ENCODE measurements around the gene FUT8. TPM values are rescaled to one million over a fixed set of nuclear protein-coding genes. Genes with fewer than 3 reads are reported as not detected.

FUT8 gene
- total and polyA plus RNA-seq, 2 experiments from 2014 or later, result 17.4 to 35.4 TPM

DNA sequence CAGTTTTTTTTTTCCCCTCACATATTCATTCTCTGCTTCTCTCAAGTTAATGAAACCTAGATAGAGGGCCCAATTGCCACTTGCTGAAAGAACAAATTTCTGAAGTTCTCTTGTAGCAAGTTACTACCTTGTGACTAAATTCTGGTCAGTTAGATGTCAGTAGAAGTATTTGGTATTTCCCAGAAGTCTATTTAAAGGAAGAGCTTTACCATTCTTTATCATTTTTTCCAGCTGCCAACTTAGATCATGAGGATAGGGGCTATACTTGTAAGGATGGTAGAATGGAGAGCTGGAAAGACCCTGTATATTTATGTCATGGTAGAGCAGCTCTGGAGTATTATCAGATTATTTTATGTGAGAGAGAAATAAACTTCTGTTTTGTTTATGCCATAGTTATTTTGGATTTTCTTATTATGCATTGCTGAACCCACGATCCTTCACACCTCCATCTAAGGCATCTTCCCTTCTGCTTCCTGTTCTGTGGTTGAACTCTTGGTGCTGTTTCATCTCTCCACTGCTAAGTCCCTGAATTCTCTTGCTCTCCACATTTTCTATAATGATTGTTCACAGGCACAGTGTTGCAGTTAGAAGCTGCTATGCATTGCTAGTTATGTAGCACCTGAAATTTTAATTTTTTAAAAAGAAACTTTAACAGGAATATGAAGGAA, 25.9 kb downstream of the FUT8 start:
- Histone ChIP-seq H3K36me3 (no peaks in the 10 kb centered on the region), H3K4me3 (no peak overlapping the region), H3K4me1 (ENCODE audit: low read depth) (peaks cover 38% of the 10 kb centered on the region), H3K27me3 (no peaks in the 10 kb centered on the region), H3K27ac (peak overlapping the region; percentile 10), H3K9me3 (ENCODE audit: low read depth) (no peaks in the 10 kb centered on the region)
- no peak for DNase-seq (ENCODE audit: low read depth in 1 of 2, low spot score in 1 of 2)
- TF ChIP-seq, protein P1, sequence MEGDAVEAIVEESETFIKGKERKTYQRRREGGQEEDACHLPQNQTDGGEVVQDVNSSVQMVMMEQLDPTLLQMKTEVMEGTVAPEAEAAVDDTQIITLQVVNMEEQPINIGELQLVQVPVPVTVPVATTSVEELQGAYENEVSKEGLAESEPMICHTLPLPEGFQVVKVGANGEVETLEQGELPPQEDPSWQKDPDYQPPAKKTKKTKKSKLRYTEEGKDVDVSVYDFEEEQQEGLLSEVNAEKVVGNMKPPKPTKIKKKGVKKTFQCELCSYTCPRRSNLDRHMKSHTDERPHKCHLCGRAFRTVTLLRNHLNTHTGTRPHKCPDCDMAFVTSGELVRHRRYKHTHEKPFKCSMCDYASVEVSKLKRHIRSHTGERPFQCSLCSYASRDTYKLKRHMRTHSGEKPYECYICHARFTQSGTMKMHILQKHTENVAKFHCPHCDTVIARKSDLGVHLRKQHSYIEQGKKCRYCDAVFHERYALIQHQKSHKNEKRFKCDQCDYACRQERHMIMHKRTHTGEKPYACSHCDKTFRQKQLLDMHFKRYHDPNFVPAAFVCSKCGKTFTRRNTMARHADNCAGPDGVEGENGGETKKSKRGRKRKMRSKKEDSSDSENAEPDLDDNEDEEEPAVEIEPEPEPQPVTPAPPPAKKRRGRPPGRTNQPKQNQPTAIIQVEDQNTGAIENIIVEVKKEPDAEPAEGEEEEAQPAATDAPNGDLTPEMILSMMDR (IDR thresholded peaks at IDR 0.05; ENCODE audit: low read depth, low read length), result no peak

DNA sequence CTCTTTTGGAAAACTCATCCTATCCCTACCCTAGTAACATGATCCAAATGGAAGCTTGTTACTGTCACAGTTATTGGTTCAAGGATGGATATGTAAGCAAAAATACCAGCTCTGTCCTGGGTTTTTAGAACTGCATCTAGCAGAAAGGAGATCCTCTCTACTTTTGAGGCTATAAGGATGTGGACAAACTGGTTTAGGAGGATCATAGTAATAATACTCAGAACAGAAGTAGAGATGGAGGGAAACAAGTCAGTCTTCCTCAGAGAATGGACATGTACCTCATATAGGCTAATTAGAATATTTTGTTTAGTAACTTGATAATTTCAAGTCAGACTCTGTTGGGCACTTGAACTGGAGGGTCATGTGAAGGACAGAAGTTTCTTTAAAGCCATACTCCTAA, 26.6 kb downstream of the FUT8 start:
- Histone ChIP-seq H3K9me3 (ENCODE audit: low read depth) (no peaks in the 10 kb centered on the region), H3K27ac (no peak overlapping the region), H3K4me3 (no peak overlapping the region), H3K36me3 (no peaks in the 10 kb centered on the region), H3K4me1 (ENCODE audit: low read depth) (peaks cover 36% of the 10 kb centered on the region), H3K27me3 (no peaks in the 10 kb centered on the region)
- no peak for DNase-seq (ENCODE audit: low read depth in 1 of 2, low spot score in 1 of 2)
- TF ChIP-seq, protein P1 (IDR thresholded peaks at IDR 0.05; ENCODE audit: low read depth, low read length), result no peak

GRCh38 chr14:65440230-65440629, 27.7 kb downstream of the FUT8 start:
- Histone ChIP-seq H3K27me3 (no peaks in the 10 kb centered on the region), H3K27ac (no peak overlapping the region), H3K36me3 (no peaks in the 10 kb centered on the region), H3K4me1 (ENCODE audit: low read depth) (peaks cover 31% of the 10 kb centered on the region), H3K4me3 (no peak overlapping the region), H3K9me3 (ENCODE audit: low read depth) (no peaks in the 10 kb centered on the region)
- DNase-seq (ENCODE audit: low read depth in 1 of 2, low spot score in 1 of 2), result no peak
- TF ChIP-seq, protein P1 (IDR thresholded peaks at IDR 0.05; ENCODE audit: low read depth, low read length), result no peak

DNA sequence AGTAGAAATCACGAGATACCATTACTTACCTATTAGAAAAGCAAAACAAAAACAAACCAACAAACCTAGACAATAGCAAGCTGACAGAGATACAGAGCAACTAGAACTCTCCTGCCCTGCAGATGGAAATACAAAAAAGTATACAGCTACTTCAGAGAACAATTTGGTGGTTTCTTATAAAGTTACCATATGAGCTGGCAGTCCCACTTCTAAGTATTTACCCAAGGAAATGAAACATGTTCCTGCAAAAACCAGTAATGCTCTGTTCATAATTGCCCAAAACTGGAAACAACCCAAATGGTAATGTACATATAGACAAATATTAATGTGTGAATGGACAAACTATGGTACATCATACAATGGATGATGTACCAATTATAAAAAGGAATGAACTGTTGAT, 31.7 kb downstream of the FUT8 start:
- H3K9me3 ChIP-seq (ENCODE audit: low read depth), result no peaks in the 10 kb centered on the region
- no peaks in the 10 kb centered on the region for H3K27me3 ChIP-seq
- TF ChIP-seq, protein P1 (IDR thresholded peaks at IDR 0.05; ENCODE audit: low read depth, low read length), result no peak
- H3K4me3 ChIP-seq, result no peak overlapping the region
- no peak for DNase-seq (ENCODE audit: low read depth in 1 of 2, low spot score in 1 of 2)
- no peak overlapping the region for H3K27ac ChIP-seq
- peaks cover 6% of the 10 kb centered on the region for H3K4me1 ChIP-seq (ENCODE audit: low read depth)
- H3K36me3 ChIP-seq, result no peaks in the 10 kb centered on the region

- no peak overlapping the region for H3K4me3 ChIP-seq
- H3K27me3 ChIP-seq, result no peaks in the 10 kb centered on the region
- H3K4me1 ChIP-seq (ENCODE audit: low read depth), result no peaks in the 10 kb centered on the region
- H3K27ac ChIP-seq, result no peak overlapping the region
- no peaks in the 10 kb centered on the region for H3K9me3 ChIP-seq (ENCODE audit: low read depth)
- no peaks in the 10 kb centered on the region for H3K36me3 ChIP-seq
- TF ChIP-seq, protein P1 (IDR thresholded peaks at IDR 0.05; ENCODE audit: low read depth, low read length), result no peak
- peak in 1 of 2 donors; percentile 50 for DNase-seq (ENCODE audit: low read depth in 1 of 2, low spot score in 1 of 2)
These were observed 33.6 kb downstream of the FUT8 start for GRCh38 chr14:65446159-65446558.

All from cardiac muscle cell (in vitro differentiated cells and primary cell).